Tibial nerve (tissue), 3 donors: ENCODE data around the gene PTPRM.

Source experiments
- CTCF ChIP-seq, 5 experiments: fragments of 200-600 bp in 3 of 5; fragments of 450-650 bp in 2 of 5; sonication (generic) in 3 of 5; IDR thresholded peaks; one replicate each; pipeline ENCODE4 v1.5.1; 2016 to 2019; ENCODE audit warnings: antibody characterized with exemption in 5 of 5, mild to moderate bottlenecking in 3 of 5, moderate library complexity in 2 of 5
- POLR2A ChIP-seq, 2 donors: fragments of 450-650 bp; IDR thresholded peaks; one replicate each; pipeline ENCODE4 v1.6.1; 2017; ENCODE audit warnings: antibody characterized with exemption in 2 of 2, mild to moderate bottlenecking in 2 of 2, moderate library complexity in 2 of 2

DNA sequence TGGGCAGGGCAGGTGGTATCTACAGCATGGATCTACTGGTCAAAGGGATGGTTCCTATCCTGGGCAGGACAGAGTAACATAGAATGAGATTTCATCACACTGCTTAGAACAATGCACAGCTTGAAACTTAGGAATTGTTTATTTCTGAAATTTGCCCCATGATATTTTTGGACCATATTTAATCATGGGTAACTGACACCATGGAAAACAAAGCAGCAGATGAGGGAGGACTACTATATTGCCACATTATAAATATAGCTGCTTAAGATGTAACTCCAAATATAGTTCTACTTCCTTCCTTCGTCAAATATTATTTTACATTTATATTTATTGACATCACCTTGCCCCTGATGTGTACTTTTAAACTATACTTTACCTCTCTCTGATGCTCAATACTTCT lies 254.7 kb downstream of the PTPRM start:
- no peak for TF ChIP-seq CTCF (IDR thresholded peaks at IDR 0.05)
- no peak for TF ChIP-seq POLR2A (IDR thresholded peaks at IDR 0.05)
